Right ventricle myocardium superior (tissue), 1 donor: Measurements from ENCODE around the gene RPL11. TPM values are rescaled to one million over a fixed set of nuclear protein-coding genes. Genes with fewer than 3 reads are reported as not detected.
"Not testable (repeated sequence)": the region's sequence is repeated elsewhere in the genome, so short reads cannot be mapped to it uniquely, and the experiment has no call there.

Experiments
- ATAC-seq: fragments of 200-7000 bp; cut with Tn5 transposase; one replicate; pipeline ENCODE4 v1.9.1; 2020; ENCODE audit warnings: mild to moderate bottlenecking; ENCODE audit not compliant: poor library complexity
- DNase-seq: peaks from one replicate; pipeline ENCODE4 v3.0.0-alpha.2; 2020
- intact Hi-C: fragments of 100-400 bp; cut with DNase I; formaldehyde crosslinking; loops from one replicate; pipeline ENCODE4 v1.11.2; 2022
- total RNA-seq: library from RNA; stranded (reverse); fragmentation: NEBNext Ultra II Directional; extraction: Animal tissue kit (Norgen Biotek cat#: 25700); gene quantifications from one replicate; pipeline ENCODE4 v1.2.1, GENCODE V29; 2021
- donor health status: DM: no; HTN: yes; CAD: no; lungs with severe emphysema.

RPL11 gene
- total RNA-seq, 1 donor from 2014 or later: 570 TPM

DNA sequence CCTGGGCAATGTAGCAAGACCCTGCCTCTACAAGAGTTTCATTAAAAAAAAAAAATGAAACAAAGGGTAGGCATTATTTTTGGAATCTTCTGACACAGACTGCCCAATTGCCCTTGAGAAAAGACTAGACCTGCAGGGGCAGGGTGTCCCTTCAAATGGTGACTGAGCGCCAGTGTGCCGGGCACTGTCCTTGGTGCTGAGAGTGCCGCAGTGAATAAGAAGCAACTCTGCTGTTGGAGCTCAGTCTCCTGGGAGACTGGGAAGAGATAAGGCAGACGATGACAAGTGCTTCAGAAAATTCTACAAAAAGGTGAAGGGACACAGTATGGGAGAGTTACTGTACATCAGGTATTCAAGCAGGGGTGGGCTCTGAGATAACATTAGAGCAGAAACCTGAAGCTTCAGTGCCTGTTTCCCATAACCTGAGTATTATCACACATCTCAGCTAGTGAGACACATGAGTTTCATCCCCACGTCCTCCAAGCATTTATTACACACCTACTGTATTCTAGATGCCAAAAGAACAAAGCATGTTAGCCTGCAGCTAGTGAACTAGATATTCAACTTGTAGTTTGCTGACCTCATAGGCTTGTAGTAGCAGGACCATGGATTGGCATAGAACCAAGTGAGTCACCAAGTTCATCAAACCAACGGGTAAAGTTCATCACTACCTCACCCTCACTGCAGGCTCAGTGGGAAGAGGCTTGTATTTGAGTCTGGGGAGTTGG is 18.4 kb upstream of the RPL11 start:
- ATAC-seq (peak; percentile 62), DNase-seq (peak; percentile 53)
- intact Hi-C loops: no loop called here

DNA sequence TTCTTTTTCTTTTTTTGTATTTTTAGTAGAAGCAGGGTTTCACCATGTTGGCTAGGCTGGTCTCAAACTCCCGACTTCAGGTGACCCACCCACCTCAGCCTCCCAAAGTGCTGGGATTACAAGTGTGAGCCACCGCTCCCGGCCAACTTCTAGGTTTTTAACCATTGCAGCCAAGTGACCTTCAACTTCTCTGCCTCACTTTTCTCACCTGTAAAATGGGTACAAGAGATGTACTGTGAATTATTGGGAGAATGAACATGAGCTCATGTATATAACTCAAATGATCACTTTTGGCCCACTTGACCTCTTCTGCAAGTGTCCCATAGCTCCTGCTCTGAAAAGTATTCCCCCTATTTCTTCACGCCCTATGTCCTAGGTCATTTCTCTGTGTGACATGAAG is 11.8 kb upstream of the RPL11 start:
- intact Hi-C loops: no loop called here
- DNase-seq (no peak), ATAC-seq (no peak)

DNA sequence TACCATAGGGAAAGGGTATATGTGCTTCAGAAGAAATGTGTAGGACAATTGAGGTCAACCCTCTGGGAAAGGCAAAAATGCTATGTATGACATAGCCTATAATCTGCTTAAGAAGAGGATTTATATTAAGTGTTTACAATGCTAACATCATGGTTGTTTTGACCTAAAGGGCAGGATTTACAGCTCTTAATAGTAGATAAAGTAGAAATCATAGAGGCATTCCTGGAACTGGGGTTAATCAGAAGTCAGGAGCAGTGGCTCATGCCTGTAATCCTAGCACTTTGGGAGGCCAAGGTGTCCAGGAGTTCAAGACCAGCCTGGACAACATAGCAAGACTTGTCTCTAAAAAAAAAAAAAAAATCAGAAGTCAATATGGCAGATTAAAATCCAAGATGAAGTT is 8.7 kb upstream of the RPL11 start:
- intact Hi-C loops: no loop called here
- no peak for ATAC-seq
- DNase-seq: no peak

DNA sequence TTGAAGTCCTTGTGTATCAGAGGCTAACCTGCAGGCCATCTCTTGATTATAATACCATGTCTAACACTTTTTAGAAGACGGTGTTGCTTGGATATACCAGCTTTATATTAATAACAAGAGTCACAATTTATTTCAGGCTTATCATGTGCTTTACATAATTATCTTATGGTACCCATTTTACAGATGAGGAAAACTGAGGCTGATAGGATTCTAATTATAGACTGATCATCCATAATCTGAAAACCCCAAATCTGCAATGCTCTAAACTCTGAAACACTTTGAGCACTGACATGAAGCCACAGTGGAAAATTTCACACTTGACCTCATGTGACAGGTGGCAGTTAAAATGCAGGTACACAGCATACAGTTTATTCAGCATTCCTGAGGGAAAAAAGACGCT is 7.2 kb upstream of the RPL11 start:
- no peak for DNase-seq
- intact Hi-C loops: no loop called here
- ATAC-seq: no peak

DNA sequence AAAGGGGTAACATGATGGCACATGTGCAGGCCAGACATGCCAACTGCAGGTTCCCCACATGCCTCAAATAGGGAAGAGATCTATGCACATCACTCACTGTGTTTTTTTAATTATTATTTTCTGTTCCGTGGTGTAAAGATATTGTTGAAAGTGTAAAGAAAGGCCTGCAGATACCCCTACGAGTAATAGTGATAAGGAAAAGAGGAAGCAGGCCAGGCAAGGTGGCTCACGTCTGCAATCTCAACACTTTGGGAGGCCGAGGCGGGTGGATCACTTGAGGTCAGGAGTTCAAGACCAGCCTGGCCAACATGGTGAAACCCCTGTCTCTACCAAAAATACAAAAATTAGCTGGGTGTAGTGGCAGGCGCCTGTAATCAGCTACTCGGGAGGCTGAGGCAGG is 6.4 kb upstream of the RPL11 start:
- DNase-seq, ATAC-seq, intact Hi-C loops: not testable (repeated sequence)

DNA sequence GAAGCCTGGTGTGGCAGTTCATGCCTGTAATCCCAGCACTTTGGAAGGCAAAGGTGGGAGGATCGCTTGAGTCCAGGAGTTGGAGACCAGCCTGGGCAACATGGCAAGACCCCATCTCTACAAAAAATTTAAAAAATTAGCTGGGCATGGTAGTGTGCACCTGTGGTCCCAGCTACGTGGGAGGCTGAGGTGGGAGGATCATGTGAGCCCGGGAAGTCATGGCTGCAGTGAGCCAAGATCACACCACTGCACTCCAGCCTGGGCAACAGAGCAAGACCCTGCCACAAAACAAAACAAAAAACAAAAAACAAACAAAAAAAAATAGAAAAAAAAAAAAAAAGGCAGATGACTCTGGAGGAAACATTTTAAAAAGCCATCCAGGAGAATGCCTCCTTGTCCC is 3.9 kb upstream of the RPL11 start:
- intact Hi-C loops, DNase-seq, ATAC-seq: not testable (repeated sequence)

DNA sequence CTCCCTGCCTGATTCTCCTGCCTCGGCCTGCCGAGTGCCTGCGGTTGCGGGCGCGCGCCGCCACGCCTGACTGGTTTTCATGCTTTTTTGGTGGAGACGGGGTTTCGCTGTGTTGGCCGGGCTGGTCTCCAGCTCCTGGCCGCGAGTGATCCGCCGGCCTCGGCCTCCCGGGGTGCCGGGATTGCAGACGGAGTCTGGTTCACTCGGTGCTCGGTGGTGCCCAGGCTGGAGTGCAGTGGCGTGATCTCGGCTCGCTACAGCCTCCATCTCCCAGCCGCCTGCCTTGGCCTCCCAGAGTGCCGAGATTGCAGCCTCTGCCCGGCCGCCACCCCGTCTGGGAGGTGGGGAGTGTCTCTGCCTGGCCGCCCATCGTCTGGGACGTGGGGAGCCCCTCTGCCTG is 3.3 kb upstream of the RPL11 start:
- intact Hi-C loops, DNase-seq, ATAC-seq: not testable (repeated sequence)

DNA sequence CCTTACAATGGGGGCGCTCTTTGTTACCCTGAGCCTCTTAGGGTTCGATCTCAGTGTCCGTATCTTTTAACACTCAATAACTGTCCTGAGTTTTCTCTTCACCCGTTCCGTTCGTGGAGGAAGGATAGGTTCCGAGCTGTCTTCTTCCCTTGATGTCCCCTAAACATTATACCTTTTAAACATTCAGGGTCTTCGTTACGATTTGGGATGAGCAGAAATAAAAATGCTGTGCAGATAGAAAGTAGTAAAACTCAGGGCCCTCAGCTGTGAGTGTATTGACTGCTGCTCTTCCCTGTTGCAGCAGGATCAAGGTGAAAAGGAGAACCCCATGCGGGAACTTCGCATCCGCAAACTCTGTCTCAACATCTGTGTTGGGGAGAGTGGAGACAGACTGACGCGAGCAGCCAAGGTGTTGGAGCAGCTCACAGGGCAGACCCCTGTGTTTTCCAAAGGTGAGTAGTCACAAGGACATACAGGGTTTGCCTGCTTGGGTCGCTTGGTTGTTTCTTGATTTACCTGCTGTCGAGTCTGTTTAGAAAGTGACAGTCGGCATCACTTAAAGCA is 784 bp downstream of the RPL11 start:
- intact Hi-C loops: loop anchor here (10.0 kb wide), 1 partner anchor 52 kb away; the partner anchor contains the start of gene ELOA
- ATAC-seq (no peak), DNase-seq (no peak)

DNA sequence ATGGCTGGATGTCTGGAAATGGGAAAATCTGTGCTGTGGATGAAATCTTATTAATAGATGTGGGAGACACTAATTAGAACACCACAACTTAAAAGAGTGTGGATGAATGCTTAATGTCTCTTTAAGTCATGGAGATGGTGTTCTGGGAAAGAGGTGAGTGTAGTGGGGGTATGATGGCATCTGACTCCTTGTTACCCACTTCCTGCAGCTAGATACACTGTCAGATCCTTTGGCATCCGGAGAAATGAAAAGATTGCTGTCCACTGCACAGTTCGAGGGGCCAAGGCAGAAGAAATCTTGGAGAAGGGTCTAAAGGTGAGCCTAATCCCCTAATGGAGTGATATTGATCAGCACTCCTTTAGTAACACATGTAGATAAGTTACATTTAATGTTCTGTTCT is 2.0 kb downstream of the RPL11 start:
- intact Hi-C loops: loop anchor here (10.0 kb wide), 1 partner anchor 51 kb away; the partner anchor contains the start of gene ELOA
- no peak for ATAC-seq

DNA sequence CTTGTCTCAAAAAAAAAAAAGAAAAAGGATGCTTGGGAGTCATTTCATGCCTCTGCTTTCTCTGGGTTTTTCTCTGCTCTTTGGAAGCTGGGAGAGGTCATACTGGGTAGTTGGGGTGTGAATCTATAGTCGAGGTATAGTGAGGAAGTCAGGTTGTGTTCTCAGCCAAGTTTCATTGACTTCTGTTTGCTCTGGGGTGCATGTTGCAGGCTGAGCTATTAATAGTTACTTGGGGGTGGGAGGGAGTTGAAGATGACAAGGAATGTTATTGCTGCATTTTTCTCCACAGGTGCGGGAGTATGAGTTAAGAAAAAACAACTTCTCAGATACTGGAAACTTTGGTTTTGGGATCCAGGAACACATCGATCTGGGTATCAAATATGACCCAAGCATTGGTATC is 2.8 kb downstream of the RPL11 start:
- no peak for ATAC-seq
- intact Hi-C loops: loop anchor here (10.0 kb wide), 1 partner anchor 50 kb away; the partner anchor contains the start of gene ELOA
- no peak for DNase-seq

More for the DNA sequence above, 2.0 kb downstream of the RPL11 start:
- DNase-seq: no peak

DNA sequence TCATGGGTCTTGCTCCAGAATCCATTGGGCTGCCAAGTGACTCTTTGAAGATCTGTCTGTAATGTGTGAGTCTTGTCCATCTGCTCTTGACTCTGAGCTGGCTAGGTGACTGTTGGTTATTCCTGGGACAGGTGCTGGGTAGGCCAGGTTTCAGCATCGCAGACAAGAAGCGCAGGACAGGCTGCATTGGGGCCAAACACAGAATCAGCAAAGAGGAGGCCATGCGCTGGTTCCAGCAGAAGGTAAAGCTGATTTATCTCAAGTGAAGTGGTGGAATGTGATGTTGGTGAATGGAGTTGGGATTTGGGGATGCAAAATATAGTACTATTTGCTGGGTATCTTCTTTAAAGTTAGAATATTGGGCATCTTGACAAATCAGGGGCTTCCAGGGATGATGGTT is 4.1 kb downstream of the RPL11 start:
- no peak for DNase-seq
- intact Hi-C loops: loop anchor here (10.0 kb wide), 1 partner anchor 49 kb away; the partner anchor contains the start of gene ELOA

DNA sequence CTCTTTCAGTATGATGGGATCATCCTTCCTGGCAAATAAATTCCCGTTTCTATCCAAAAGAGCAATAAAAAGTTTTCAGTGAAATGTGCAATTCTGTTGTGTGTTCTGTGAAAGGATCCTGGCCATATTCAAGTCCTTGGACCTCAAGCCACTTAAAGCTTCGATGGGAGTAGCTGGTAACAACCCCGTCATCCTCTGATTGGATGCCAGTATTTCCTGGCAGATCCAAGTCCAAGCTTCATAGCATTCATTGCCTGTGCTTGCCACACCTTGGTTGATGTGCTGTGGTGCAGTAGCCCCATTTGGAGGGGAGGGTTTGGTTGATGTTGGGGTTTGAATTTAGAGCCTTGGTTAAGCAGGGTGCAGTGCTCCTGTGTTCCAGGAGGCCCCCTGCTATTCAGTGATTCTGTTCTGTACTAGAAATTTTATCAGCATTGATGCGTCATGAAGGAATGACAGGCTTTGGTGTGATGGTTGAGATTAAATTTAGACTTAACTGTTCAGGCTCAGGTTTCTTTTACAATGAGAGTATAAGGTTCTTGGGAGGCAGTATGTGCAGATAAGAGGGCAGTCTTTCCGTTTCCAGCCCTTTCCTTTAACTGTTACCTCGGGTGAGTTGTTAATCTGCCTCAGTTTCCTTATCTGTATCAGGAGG is 4.9 kb downstream of the RPL11 start:
- ATAC-seq (no peak), DNase-seq (no peak)
- intact Hi-C loops: loop anchor here (10.0 kb wide), 1 partner anchor 48 kb away; the partner anchor contains the start of gene ELOA

More for the DNA sequence above, 4.1 kb downstream of the RPL11 start:
- no peak for ATAC-seq

DNA sequence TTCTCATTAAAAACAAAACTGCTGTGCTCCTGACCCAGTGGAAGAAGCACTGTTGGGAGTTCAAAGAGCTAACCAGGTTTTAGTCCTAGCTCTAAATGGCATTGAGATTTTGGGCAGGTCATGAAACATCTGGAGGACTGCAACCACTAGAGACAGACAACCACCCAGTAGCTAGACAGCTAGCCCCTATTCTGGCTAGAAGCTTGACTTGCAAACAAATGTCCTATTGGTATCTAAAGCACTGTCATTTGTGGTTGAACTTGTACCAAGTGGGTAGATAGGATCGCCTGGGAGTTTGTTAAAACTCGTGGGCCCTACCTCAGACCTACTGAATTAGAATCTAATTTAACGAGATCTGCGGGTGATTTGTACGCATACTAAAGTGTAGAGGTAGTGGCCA is 6.9 kb downstream of the RPL11 start:
- ATAC-seq (no peak), DNase-seq (no peak)
- intact Hi-C loops: loop anchor here (10.0 kb wide), 1 partner anchor 46 kb away; the partner anchor contains the start of gene ELOA

DNA sequence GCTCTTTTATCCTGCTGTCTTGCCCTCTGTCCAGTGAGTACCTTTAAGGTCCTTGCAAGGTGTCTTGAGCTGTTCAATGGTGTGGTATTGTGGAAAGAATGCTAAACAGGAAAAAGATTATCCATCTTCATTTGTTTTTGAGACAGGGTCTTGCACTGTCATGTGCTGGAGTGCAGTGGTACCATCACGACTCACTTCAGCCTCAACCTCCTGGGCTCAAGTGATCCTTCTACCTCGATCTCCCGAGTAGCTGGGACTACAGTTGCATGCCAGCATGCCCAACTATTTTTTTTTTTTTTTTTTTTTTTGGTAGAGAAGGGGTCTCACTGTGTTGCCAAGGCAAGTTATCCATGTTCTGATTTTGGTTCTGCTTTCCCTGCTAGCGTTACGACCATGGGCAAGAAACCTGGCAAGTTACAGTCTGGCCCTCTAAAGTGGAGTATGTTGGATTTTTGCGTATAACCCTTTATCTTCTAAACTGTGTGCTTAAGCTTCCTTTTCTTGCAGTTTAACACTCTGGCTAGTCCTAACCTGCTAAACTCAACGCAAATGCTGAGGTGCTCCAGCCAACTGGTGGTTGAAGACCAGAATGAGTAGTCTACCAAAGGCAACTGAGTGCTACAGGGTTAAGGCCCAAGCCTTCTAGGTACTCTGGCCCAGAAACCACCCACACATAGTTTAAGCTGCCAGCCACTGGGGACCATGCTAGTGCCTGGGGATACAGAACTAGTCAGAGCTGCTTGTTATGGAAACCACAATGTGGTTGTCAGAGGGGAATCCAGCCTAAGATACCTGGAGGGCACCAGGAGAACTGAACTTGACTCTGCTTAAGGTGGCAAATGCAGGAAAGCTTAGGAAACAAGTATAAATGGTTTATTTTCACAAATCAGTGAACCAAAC is 7.9 kb downstream of the RPL11 start:
- intact Hi-C loops: loop anchor here (10.0 kb wide), 1 partner anchor 45 kb away; the partner anchor contains the start of gene ELOA
- DNase-seq: no peak
- no peak for ATAC-seq

DNA sequence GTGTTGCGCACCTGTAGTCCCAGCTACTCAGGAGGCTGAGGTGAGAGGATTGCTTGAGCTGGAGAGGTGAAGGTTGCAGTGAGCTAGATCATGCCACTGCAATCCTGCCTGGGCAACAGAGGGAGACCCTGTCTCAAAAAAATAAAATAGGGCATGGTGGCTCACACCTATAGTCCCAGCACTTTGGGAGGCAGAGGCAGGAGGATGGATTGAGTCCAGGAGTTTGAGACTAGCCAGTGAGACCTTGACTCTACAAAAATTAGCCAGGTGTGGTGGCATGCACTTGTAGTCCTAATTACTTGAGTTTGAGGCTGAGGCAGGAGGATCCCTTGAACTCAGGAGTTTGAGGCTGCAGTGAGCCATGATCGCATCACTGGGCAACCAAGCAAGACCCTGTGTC is 9.7 kb downstream of the RPL11 start:
- ATAC-seq (no peak), DNase-seq (no peak)
- intact Hi-C loops: no loop called here

DNA sequence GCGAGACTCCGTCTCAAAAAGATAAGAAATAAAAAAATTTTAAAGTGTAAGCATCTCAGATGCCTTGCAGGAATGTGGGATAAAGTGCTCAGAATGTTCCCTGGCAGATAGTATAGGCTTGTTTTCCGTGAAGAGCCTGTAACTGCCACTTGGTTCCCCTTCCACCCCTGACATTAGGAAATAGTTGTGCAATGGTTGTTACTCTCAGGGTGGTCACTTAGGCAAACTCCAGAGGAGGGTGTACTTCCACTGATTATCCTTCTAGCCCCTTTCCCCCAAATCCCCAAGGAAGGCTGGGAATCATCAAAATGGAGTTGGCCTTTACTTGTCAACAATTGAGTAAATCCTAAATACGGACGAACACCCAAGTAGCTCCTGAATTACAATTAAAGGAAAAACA is 10.4 kb downstream of the RPL11 start:
- ATAC-seq: no peak
- intact Hi-C loops: no loop called here

DNA sequence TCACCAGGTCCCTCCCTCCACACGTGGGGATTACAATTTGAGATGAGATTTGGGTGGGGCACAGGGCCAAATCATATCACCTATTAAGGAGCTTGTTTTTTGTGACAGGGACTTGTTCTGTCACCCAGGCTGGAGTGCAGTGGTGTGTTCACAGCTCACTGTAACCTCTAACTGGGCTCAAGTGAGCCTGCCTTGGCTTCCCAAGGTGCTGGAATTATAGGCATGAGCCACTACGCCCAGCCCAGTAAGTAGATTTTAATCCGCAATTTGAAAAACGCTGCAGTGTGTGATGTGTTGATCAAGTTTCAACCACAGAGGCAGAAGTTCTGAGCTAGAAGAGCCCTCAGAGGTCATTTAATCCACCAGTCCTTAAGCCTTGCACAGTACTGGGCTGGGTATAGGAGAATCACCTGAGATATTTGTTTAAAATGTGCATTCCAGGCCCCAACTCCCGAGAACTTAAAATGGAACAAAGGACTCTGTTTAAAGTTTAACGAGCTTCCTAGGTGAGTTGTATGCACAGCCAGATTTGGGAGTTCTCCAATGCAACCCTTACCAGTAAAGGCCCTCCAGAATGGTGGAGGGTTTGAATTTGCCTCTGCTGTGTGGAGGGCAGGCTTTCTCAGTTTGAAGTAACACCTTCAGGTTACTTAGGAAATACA is 13.4 kb downstream of the RPL11 start:
- ATAC-seq: no peak
- intact Hi-C loops: no loop called here

More for the DNA sequence above, 10.4 kb downstream of the RPL11 start:
- no peak for DNase-seq

DNA sequence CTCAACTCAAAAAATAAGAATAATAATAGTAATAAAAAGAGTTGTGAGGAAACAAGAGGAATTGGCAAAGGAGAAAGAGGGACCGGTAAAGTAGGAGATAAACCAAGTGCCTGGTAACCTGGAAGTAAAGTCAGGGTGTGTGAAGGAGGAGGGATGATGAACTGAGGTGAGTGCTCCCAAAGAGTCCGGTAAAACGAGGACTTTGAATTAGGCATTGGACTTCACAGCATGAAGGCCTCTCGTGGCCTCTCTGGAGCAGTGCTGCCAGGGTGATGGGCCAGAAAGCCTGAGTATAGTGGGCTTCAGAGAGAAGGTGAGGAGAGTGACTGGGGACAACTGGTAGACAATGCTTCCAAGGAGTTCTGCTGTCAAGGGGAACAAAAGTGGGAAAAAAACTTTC is 17.6 kb downstream of the RPL11 start:
- intact Hi-C loops: no loop called here
- ATAC-seq (no peak), DNase-seq (no peak)

More for the DNA sequence above, 13.4 kb downstream of the RPL11 start:
- no peak for DNase-seq
